C4-2B (cell line): ENCODE data around the gene OPCML.

Experiments used
- ZFX ChIP-seq: fragments of 450-650 bp; IDR thresholded peaks from 2 replicates; pipeline ENCODE4 v1.6.1; 2017
- TF ChIP-seq, protein P1 (sequence below): fragments of 450-650 bp; conservative IDR thresholded peaks from 2 replicates; pipeline ENCODE4 v1.5.1; 2017; ENCODE audit warnings: mild to moderate bottlenecking

DNA sequence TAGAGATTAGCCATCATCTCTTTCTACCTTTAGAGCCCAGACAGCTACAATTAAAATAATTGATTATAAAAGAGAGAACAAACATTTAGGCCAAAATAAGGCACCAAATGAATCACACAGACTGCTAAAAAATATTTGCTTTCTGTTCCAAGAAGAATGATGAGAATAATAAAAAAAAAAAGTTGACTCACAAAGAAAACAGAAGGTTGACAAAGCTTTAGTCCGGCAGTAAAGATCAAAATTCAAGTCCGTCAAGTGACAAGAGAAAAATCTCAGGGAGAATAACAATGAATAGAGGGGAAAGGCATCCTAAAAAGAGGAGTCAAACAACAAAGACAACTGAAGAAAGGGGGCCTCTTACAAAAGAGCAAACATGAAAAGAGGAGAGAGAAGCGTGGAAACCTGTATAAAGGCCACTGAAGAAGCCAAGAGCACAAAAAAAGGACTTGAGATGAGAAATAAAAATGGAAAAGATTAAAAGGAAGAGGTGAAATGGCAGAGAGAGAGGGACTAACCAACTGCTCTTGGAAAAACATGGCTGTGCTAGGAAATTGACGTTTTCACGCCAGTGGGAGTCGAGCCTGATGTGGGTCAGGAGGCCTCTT, 910.2 kb downstream of the OPCML start:
- TF ChIP-seq, protein P1, sequence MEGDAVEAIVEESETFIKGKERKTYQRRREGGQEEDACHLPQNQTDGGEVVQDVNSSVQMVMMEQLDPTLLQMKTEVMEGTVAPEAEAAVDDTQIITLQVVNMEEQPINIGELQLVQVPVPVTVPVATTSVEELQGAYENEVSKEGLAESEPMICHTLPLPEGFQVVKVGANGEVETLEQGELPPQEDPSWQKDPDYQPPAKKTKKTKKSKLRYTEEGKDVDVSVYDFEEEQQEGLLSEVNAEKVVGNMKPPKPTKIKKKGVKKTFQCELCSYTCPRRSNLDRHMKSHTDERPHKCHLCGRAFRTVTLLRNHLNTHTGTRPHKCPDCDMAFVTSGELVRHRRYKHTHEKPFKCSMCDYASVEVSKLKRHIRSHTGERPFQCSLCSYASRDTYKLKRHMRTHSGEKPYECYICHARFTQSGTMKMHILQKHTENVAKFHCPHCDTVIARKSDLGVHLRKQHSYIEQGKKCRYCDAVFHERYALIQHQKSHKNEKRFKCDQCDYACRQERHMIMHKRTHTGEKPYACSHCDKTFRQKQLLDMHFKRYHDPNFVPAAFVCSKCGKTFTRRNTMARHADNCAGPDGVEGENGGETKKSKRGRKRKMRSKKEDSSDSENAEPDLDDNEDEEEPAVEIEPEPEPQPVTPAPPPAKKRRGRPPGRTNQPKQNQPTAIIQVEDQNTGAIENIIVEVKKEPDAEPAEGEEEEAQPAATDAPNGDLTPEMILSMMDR = no peak
- TF ChIP-seq ZFX = no peak
